HepG2 (cell line): ENCODE results near the gene LILRB3. TPM values are rescaled to one million over a fixed set of nuclear protein-coding genes. Genes with fewer than 3 reads are reported as not detected.
A peak's percentile ranks its signal among the peaks of the same experiment; 100 is the strongest.

Experiments used
- ASH2L ChIP-seq: fragments of 300-600, 200-600 bp; sonication (generic); IDR thresholded peaks from 2 replicates; pipeline ENCODE4 v1.7.0; 2017; ENCODE audit warnings: low read depth, mild to moderate bottlenecking, moderate library complexity, mixed read lengths, low read length; ENCODE audit not compliant: insufficient read length
- ETV6 ChIP-seq: sonication (generic); formaldehyde crosslinking; conservative IDR thresholded peaks from 2 replicates; pipeline ENCODE4 v1.4.0; 2020; ENCODE audit warnings: missing genetic modification reagents
- GABPA ChIP-seq, 2 experiments: IDR thresholded peaks; 2 replicates each; pipeline ENCODE4 v1.6.1; 2011 to 2016; ENCODE audit warnings: low read depth in 2 of 2, low read length in 1 of 2, missing biosample characterization in 1 of 2, missing genetic modification characterization in 1 of 2
- HDAC2 ChIP-seq: sonication (generic); formaldehyde crosslinking; IDR thresholded peaks from 2 replicates; pipeline ENCODE4 v1.4.0; 2020; ENCODE audit warnings: missing genetic modification reagents
- HMG20B ChIP-seq: conservative IDR thresholded peaks from 2 replicates; pipeline ENCODE4 v1.6.1; 2016; ENCODE audit warnings: missing genetic modification reagents, missing compliant biosample characterization
- KLF16 ChIP-seq, 2 experiments: sonication (generic) in 1 of 2; formaldehyde crosslinking in 1 of 2; IDR thresholded peaks; 2 replicates each; pipeline versions ENCODE4 v1.6.1 to v1.8.0; 2016 to 2023; ENCODE audit warnings: missing genetic modification reagents in 2 of 2, missing compliant biosample characterization in 1 of 2
- MYNN ChIP-seq: sonication (generic); formaldehyde crosslinking; IDR thresholded peaks from 2 replicates; pipeline ENCODE4 v1.4.0; 2020; ENCODE audit warnings: mild to moderate bottlenecking, low read depth, missing genetic modification reagents
- NFKB2 ChIP-seq: sonication (generic); formaldehyde crosslinking; IDR thresholded peaks from 2 replicates; pipeline ENCODE4 v1.4.0; 2020; ENCODE audit warnings: missing genetic modification reagents, borderline replicate concordance
- NR2F2 ChIP-seq: IDR thresholded peaks from 2 replicates; pipeline ENCODE4 v1.6.1; 2012; ENCODE audit warnings: low read depth, inconsistent platforms, borderline replicate concordance
- POLR2A ChIP-seq, 2 experiments: IDR thresholded peaks; 2 replicates each; pipeline ENCODE4 v1.6.1; 2011; ENCODE audit warnings: low read depth in 2 of 2, low read length in 2 of 2, mild to moderate bottlenecking in 1 of 2, moderate library complexity in 1 of 2; ENCODE audit not compliant: insufficient read depth in 1 of 2
- RXRA ChIP-seq: sonication (generic); formaldehyde crosslinking; IDR thresholded peaks from 2 replicates; pipeline ENCODE4 v1.5.1; 2020; ENCODE audit warnings: missing genetic modification reagents
- TARDBP ChIP-seq: sonication (generic); formaldehyde crosslinking; IDR thresholded peaks from 2 replicates; pipeline ENCODE4 v1.8.0; 2022; ENCODE audit warnings: mild to moderate bottlenecking, missing genetic modification reagents
- XRCC5 ChIP-seq: fragments of 200-400 bp; formaldehyde crosslinking; optimal IDR thresholded peaks from 2 replicates; pipeline ENCODE3; 2017; ENCODE audit warnings: mild to moderate bottlenecking, low read length
- YY1 ChIP-seq: IDR thresholded peaks from 2 replicates; pipeline ENCODE4 v1.6.1; 2011; ENCODE audit warnings: low read length, low read depth, moderate library complexity, mild to moderate bottlenecking; ENCODE audit not compliant: insufficient read depth, insufficient replicate concordance
- ZNF10 ChIP-seq: sonication (generic); formaldehyde crosslinking; IDR thresholded peaks from 2 replicates; pipeline ENCODE4 v1.4.0; 2020; ENCODE audit warnings: mild to moderate bottlenecking, low read depth, missing genetic modification reagents, borderline replicate concordance
- ZNF34 ChIP-seq: sonication (generic); formaldehyde crosslinking; IDR thresholded peaks from 2 replicates; pipeline ENCODE4 v1.4.0; 2020; ENCODE audit warnings: mild to moderate bottlenecking, missing genetic modification reagents, borderline replicate concordance
- ZNF607 ChIP-seq: sonication (generic); formaldehyde crosslinking; IDR thresholded peaks from 2 replicates; pipeline ENCODE4 v1.5.1; 2020; ENCODE audit warnings: missing genetic modification reagents, mild to moderate bottlenecking, borderline replicate concordance
- ZNF629 ChIP-seq: sonication (generic); formaldehyde crosslinking; conservative IDR thresholded peaks from 2 replicates; pipeline ENCODE4 v1.5.0; 2020; ENCODE audit warnings: missing genetic modification reagents
- polyA plus RNA-seq, 8 experiments: library from polyadenylated mRNA; depleted of rRNA in 3 of 8; stranded (reverse) in 7 of 8; unstranded in 1 of 8; fragments of >200 nt; fragmentation: Illumina TruSeq in 4 of 8; extraction: Trizol in 4 of 8; gene quantifications; 2 replicates each; pipeline versions ENCODE4 v1.2.1 to v1.2.3, GENCODE V29; 2011 to 2016; ENCODE audit warnings: low read depth in 4 of 8, missing spikeins in 1 of 8, mixed read lengths in 1 of 8; ENCODE audit not compliant: insufficient read depth in 1 of 8
- total RNA-seq, 5 experiments: library from RNA; depleted of rRNA; stranded (reverse); fragments of >200 nt; fragmentation: Illumina TruSeq; extraction: Trizol; gene quantifications; 2 replicates each; pipeline ENCODE4 v1.2.3, GENCODE V29; 2016; ENCODE audit warnings: low read depth in 1 of 5
- TF ChIP-seq, protein P1 (sequence below): sonication (generic); formaldehyde crosslinking; IDR thresholded peaks from 2 replicates; pipeline ENCODE4 v1.8.0; 2022; ENCODE audit warnings: low read depth, missing genetic modification reagents
- TF ChIP-seq, protein P2 (sequence below): IDR thresholded peaks from 2 replicates; pipeline ENCODE4 v1.6.1; 2016; ENCODE audit warnings: missing compliant biosample characterization, missing genetic modification reagents, borderline replicate concordance
- TF ChIP-seq, protein P3 (sequence below): IDR thresholded peaks from 2 replicates; pipeline ENCODE4 v1.6.1; 2016; ENCODE audit warnings: missing compliant biosample characterization, missing genetic modification reagents, borderline replicate concordance
- TF ChIP-seq, protein P4 (sequence below): IDR thresholded peaks from 2 replicates; pipeline ENCODE4 v1.6.1; 2016; ENCODE audit warnings: mild to moderate bottlenecking
- TF ChIP-seq, protein P5 (sequence below): sonication (generic); formaldehyde crosslinking; conservative IDR thresholded peaks from 2 replicates; pipeline ENCODE4 v1.4.0; 2020; ENCODE audit warnings: missing genetic modification reagents

Gene LILRB3
- total and polyA plus RNA-seq, 2 of the 13 experiments (the other 11 are each of a cell fraction or from before 2014, with no cell fraction given), result 0.22 TPM; not detected in 1

DNA sequence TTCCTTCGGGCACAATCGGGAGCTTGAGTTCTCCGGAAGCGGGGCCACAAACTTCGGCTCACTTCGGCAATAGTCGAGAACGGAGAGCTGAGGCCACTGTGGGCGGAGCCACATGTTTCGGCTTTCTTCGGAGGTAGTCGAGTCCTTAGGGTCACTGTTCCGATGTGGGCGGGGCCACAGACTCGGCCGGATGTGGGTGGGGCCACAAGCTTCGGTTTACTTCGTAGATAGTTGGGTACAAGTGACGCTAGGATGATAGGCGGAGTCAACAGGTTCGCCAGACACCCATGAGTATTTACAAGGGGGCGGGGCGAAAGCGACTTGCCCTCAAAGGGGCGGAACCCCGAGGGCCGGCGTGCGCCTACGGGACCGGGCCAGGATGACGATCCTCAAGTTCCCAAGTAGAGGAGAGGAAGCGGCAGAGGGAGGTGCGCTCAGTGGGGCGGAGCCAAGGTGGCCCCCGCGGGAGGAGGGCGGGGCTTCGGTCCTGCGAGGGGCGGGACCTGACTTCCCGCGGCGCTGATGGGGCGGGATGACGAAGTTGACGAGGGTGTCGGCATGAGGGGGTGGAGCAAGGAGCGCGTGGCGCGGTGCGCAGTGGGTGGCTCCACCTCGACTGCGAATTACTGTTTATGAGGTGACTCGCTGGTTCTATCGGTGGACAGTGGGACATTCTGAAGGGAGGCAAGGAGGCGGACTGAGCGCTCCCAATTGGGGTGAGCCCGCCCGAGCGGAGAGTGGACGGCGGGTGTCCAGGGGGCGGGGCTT is 32.9 kb downstream of the LILRB3 start (continued):
- TF ChIP-seq, protein P1, sequence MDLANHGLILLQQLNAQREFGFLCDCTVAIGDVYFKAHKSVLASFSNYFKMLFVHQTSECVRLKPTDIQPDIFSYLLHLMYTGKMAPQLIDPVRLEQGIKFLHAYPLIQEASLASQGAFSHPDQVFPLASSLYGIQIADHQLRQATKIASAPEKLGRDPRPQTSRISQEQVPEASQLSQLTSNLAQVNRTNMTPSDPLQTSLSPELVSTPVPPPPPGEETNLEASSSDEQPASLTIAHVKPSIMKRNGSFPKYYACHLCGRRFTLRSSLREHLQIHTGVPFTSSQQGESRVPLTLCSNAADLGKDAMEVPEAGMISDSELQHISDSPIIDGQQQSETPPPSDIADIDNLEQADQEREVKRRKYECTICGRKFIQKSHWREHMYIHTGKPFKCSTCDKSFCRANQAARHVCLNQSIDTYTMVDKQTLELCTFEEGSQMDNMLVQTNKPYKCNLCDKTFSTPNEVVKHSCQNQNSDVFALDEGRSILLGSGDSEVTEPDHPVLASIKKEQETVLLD, result peak; percentile 74; the same call in 1 of the 2 replicates
- TF ChIP-seq, protein P2, sequence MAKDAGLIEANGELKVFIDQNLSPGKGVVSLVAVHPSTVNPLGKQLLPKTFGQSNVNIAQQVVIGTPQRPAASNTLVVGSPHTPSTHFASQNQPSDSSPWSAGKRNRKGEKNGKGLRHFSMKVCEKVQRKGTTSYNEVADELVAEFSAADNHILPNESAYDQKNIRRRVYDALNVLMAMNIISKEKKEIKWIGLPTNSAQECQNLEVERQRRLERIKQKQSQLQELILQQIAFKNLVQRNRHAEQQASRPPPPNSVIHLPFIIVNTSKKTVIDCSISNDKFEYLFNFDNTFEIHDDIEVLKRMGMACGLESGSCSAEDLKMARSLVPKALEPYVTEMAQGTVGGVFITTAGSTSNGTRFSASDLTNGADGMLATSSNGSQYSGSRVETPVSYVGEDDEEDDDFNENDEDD, result peak; percentile 53; the same call in 1 of the 2 replicates
- TF ChIP-seq GABPA (IDR thresholded peaks at IDR 0.05; ENCODE audit: low read depth, low read length) (no peak; the same call in 1 of the 2 replicates), GABPA (CRISPR knock-in tag; IDR thresholded peaks at IDR 0.05; ENCODE audit: low read depth) (peak; percentile 67; the same call in 1 of the 2 replicates), ETV6 (CRISPR knock-in tag) (no peak), ZNF10 (CRISPR knock-in tag) (no peak), ZNF629 (CRISPR knock-in tag) (0 out of 2 replicates have a peak, but pooled peaks have one; percentile 29), ZNF34 (no peak), RXRA (CRISPR knock-in tag) (peak; percentile 29; the same call in 1 of the 2 replicates), NR2F2 (no peak), KLF16 (CRISPR knock-in tag; IDR thresholded peaks at IDR 0.05) (peak in 1 of 2 experiments; percentile 67; a peak in 1 of 4 replicates), YY1 (peak; percentile 14), MYNN (CRISPR knock-in tag) (no peak), NFKB2 (0 out of 2 replicates have a peak, but pooled peaks have one; percentile 42), ZNF607 (no peak; the same call in 1 of the 2 replicates), HDAC2 (CRISPR knock-in tag) (0 out of 2 replicates have a peak, but pooled peaks have one; percentile 0), TARDBP (CRISPR knock-in tag) (0 out of 2 replicates have a peak, but pooled peaks have one; percentile 16), POLR2A (IDR thresholded peaks at IDR 0.05; ENCODE audit: insufficient read depth in 1 of 2, low read depth in 2 of 2, low read length in 2 of 2) (peak; percentile 81 to 84), ASH2L (no peak), HMG20B (CRISPR knock-in tag) (0 out of 2 replicates have a peak, but pooled peaks have one; percentile 8), XRCC5 (no peak)
- TF ChIP-seq, protein P3, sequence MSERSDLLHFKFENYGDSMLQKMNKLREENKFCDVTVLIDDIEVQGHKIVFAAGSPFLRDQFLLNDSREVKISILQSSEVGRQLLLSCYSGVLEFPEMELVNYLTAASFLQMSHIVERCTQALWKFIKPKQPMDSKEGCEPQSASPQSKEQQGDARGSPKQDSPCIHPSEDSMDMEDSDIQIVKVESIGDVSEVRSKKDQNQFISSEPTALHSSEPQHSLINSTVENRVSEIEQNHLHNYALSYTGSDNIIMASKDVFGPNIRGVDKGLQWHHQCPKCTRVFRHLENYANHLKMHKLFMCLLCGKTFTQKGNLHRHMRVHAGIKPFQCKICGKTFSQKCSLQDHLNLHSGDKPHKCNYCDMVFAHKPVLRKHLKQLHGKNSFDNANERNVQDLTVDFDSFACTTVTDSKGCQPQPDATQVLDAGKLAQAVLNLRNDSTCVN (CRISPR knock-in tag), result 0 out of 2 replicates have a peak, but pooled peaks have one; percentile 16
- TF ChIP-seq, protein P4, sequence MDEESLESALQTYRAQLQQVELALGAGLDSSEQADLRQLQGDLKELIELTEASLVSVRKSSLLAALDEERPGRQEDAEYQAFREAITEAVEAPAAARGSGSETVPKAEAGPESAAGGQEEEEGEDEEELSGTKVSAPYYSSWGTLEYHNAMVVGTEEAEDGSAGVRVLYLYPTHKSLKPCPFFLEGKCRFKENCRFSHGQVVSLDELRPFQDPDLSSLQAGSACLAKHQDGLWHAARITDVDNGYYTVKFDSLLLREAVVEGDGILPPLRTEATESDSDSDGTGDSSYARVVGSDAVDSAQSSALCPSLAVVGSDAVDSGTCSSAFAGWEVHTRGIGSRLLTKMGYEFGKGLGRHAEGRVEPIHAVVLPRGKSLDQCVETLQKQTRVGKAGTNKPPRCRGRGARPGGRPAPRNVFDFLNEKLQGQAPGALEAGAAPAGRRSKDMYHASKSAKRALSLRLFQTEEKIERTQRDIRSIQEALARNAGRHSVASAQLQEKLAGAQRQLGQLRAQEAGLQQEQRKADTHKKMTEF (CRISPR knock-in tag), result peak; percentile 63
- TF ChIP-seq, protein P5, sequence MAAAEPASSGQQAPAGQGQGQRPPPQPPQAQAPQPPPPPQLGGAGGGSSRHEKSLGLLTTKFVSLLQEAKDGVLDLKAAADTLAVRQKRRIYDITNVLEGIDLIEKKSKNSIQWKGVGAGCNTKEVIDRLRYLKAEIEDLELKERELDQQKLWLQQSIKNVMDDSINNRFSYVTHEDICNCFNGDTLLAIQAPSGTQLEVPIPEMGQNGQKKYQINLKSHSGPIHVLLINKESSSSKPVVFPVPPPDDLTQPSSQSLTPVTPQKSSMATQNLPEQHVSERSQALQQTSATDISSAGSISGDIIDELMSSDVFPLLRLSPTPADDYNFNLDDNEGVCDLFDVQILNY (CRISPR knock-in tag), result peak; percentile 77
